HCT116 (cell line): ENCODE results near the gene RBX1. TPM values are rescaled to one million over a fixed set of nuclear protein-coding genes. Genes with fewer than 3 reads are reported as not detected.

Experiments
- ATAC-seq: fragments of 200-7000 bp; cut with Tn5 transposase; 2 replicates; pipeline ENCODE4 v1.9.1; 2020; ENCODE audit warnings: mild to moderate bottlenecking, moderate library complexity
- BruUV-seq: library from RNA; stranded (reverse); fragments of 400-500 nt; replicated peaks from 2 replicates; lab custom pipeline; 2021; lab: Mats Ljungman, UMichigan
- CTCF ChIA-PET: fragments of 300-600 bp; sonication (Branson Sonifier 250); formaldehyde crosslinking; loops from one replicate; lab custom pipeline; 2021; ENCODE audit warnings: antibody characterized with exemption; lab: Charles Lee
- POLR2A ChIA-PET: fragments of 300-600, 350-600 bp; sonication (Branson Sonifier 250); formaldehyde crosslinking; loops from one replicate; lab custom pipeline; 2021; ENCODE audit warnings: antibody characterized with exemption; lab: Charles Lee
- RAD21 ChIA-PET, 2 experiments: fragments of 300-600 bp; sonication (Branson Sonifier 250); formaldehyde crosslinking; loops; one replicate each; lab custom pipeline; 2023; ENCODE audit warnings: low total read pairs in 2 of 2; ENCODE audit not compliant: uncharacterized antibody in 2 of 2, unreplicated experiment in 2 of 2, low non-redundant PET in 1 of 2; lab: Charles Lee
- DNase-seq: peaks from one replicate; pipeline ENCODE4 v3.0.0-alpha.2; 2010; ENCODE audit warnings: low read depth, low spot score
- H2AFZ ChIP-seq: fragments of 200-600 bp; shearing (Covaris generic), sonication (generic); 2 replicates; pipeline ENCODE4 v1.6.1; 2017; ENCODE audit warnings: low read depth, mixed run types, mixed read lengths, antibody characterized with exemption, low read length; ENCODE audit not compliant: poor library complexity, severe bottlenecking
- H3K27ac ChIP-seq: 2 replicates; pipeline ENCODE4 v1.5.1; 2012; ENCODE audit warnings: low read depth, low read length
- H3K27me3 ChIP-seq: fragments of 200-600 bp; sonication (generic); 2 replicates; pipeline ENCODE4 v1.6.1; 2016; ENCODE audit warnings: mixed run types, low read length, mixed read lengths; ENCODE audit not compliant: insufficient read depth
- H3K36me3 ChIP-seq, 2 experiments: fragments of 200-500 bp in 1 of 2; fragments of 200-600 bp in 1 of 2; sonication (Bioruptor generic) in 1 of 2; sonication (generic) in 1 of 2; 2 replicates each; pipeline versions ENCODE4 v1.5.1 to v1.6.1; 2014 to 2016; ENCODE audit warnings: low read length in 2 of 2, inconsistent platforms in 1 of 2, mixed read lengths in 1 of 2, mixed run types in 1 of 2; ENCODE audit not compliant: insufficient read depth in 2 of 2, control insufficient read depth in 1 of 2
- H3K4me1 ChIP-seq, 2 experiments: fragments of 200-600 bp in 1 of 2; sonication (generic) in 1 of 2; 2 replicates each; pipeline versions ENCODE4 v1.5.1 to v1.6.1; 2012 to 2017; ENCODE audit warnings: low read length in 2 of 2, inconsistent platforms in 1 of 2, mild to moderate bottlenecking in 1 of 2, mixed read lengths in 1 of 2, mixed run types in 1 of 2, moderate library complexity in 1 of 2; ENCODE audit not compliant: insufficient read depth in 2 of 2, control insufficient read depth in 1 of 2
- H3K4me2 ChIP-seq: fragments of 200-600 bp; sonication (generic); 2 replicates; pipeline ENCODE4 v1.6.1; 2017; ENCODE audit warnings: mixed run types, low read length, mixed read lengths
- H3K4me3 ChIP-seq, 2 experiments: fragments of 200-600 bp in 1 of 2; sonication (generic) in 1 of 2; replicated peaks in 1 of 2; 2 replicates each; pipeline ENCODE4 v1.5.1; 2011 to 2016; ENCODE audit warnings: low read length in 2 of 2, control low read depth in 1 of 2, low read depth in 1 of 2, mild to moderate bottlenecking in 1 of 2, mixed read lengths in 1 of 2, mixed run types in 1 of 2
- H3K79me2 ChIP-seq: fragments of 200-600 bp; sonication (generic); 2 replicates; pipeline ENCODE4 v1.6.1; 2017; ENCODE audit warnings: mild to moderate bottlenecking, mixed run types, low read length, moderate library complexity, mixed read lengths; ENCODE audit not compliant: insufficient read depth
- H3K9ac ChIP-seq: fragments of 200-600 bp; sonication (generic); 2 replicates; pipeline ENCODE4 v1.6.1; 2016; ENCODE audit warnings: low read length, mixed read lengths
- H3K9me2 ChIP-seq: fragments of 200-600 bp; sonication (generic), shearing (Covaris generic); 2 replicates; pipeline ENCODE4 v1.6.1; 2017; ENCODE audit warnings: mixed run types, mild to moderate bottlenecking, moderate library complexity; ENCODE audit not compliant: insufficient read depth
- H3K9me3 ChIP-seq, 2 experiments: fragments of 200-500 bp in 1 of 2; fragments of 200-600 bp in 1 of 2; sonication (Bioruptor generic) in 1 of 2; sonication (generic) in 1 of 2; 2 replicates each; pipeline ENCODE4 v1.6.1; 2014 to 2017; ENCODE audit warnings: low read length in 2 of 2, mixed read lengths in 2 of 2, inconsistent platforms in 1 of 2, low read depth in 1 of 2, mild to moderate bottlenecking in 1 of 2, mixed run types in 1 of 2, moderate library complexity in 1 of 2; ENCODE audit not compliant: control insufficient read depth in 1 of 2, insufficient read depth in 1 of 2
- H4K20me1 ChIP-seq: fragments of 200-600 bp; sonication (generic), shearing (Covaris generic); 2 replicates; pipeline ENCODE4 v1.6.1; 2017; ENCODE audit warnings: mixed run types, mild to moderate bottlenecking, moderate library complexity; ENCODE audit not compliant: insufficient read depth
- CEBPB ChIP-seq: IDR thresholded peaks from 2 replicates; pipeline ENCODE4 v1.6.1; 2012; ENCODE audit warnings: low read depth
- EZH2phosphoT487 ChIP-seq: fragments of 200-600 bp; IDR thresholded peaks from 2 replicates; pipeline ENCODE4 v1.6.1; 2018; ENCODE audit warnings: antibody characterized with exemption, borderline replicate concordance
- JUND ChIP-seq: IDR thresholded peaks from 2 replicates; pipeline ENCODE4 v1.6.1; 2012
- SP1 ChIP-seq: IDR thresholded peaks from 2 replicates; pipeline ENCODE4 v1.6.1; 2012; ENCODE audit warnings: low read depth
- SRF ChIP-seq: IDR thresholded peaks from 2 replicates; pipeline ENCODE4 v1.6.1; 2012; ENCODE audit warnings: low read depth
- TCF7L2 ChIP-seq: IDR thresholded peaks from 2 replicates; pipeline ENCODE4 v1.7.0; 2011; ENCODE audit warnings: borderline replicate concordance, inconsistent platforms; ENCODE audit not compliant: insufficient read depth, insufficient read length; ENCODE audit errors: extremely low read depth
- ZBTB33 ChIP-seq: IDR thresholded peaks from 2 replicates; pipeline ENCODE4 v1.6.1; 2011; ENCODE audit warnings: mild to moderate bottlenecking, low read length, moderate library complexity; ENCODE audit not compliant: insufficient replicate concordance; ENCODE audit errors: extremely low read depth
- intact Hi-C: fragments of 100-400 bp; cut with micrococcal nuclease; formaldehyde crosslinking; loops from 2 replicates; pipeline ENCODE4 v1.10.0; 2022
- total RNA-seq: library from RNA; stranded (reverse); gene quantifications from one replicate; pipeline ENCODE4 v1.2.1, GENCODE V29; 2021; ENCODE audit not compliant: unreplicated experiment

Gene RBX1
- total RNA-seq, 1 experiment from 2014 or later, result 51.2 TPM

GRCh38 chr22:40976866-40977700 lies 25.9 kb downstream of the RBX1 start:
- no peaks in the 10 kb centered on the region for H3K4me1 ChIP-seq
- H3K4me3 ChIP-seq, result no peak overlapping the region
- DNase-seq (no peak), ATAC-seq (no peak)
- no peaks in the 10 kb centered on the region for H3K9me3 ChIP-seq
- H3K9me2 ChIP-seq, result no peaks in the 10 kb centered on the region
- intact Hi-C loops, result no loop called here
- no peaks in the 10 kb centered on the region for H4K20me1 ChIP-seq
- POLR2A ChIA-PET, result no interaction called here
- no peak for TF ChIP-seq SRF
- no peak for TF ChIP-seq ZBTB33
- no peak for TF ChIP-seq CEBPB
- no peak for TF ChIP-seq TCF7L2
- no peak for TF ChIP-seq EZH2phosphoT487
- TF ChIP-seq JUND, result no peak
- TF ChIP-seq SP1, result no peak
- H3K4me2 ChIP-seq, result no peak overlapping the region
- BruUV-seq, result no TSS peak
- no peak overlapping the region for H2AFZ ChIP-seq
- no peaks in the 10 kb centered on the region for H3K27me3 ChIP-seq
- H3K27ac ChIP-seq, result no peak overlapping the region
- RAD21 ChIA-PET, result no interaction called here
- CTCF ChIA-PET, result no interaction called here
- H3K79me2 ChIP-seq, result no peaks in the 10 kb centered on the region
- peaks cover 1 to 5% of the 10 kb centered on the region in 2 experiments; a peak in 2 of 4 replicates for H3K36me3 ChIP-seq
- no peak overlapping the region for H3K9ac ChIP-seq
